ENCODE results near the gene RHO. TPM values are rescaled to one million over a fixed set of nuclear protein-coding genes. Genes with fewer than 3 reads are reported as not detected.
"Not testable (repeated sequence)": the region's sequence is repeated elsewhere in the genome, so short reads cannot be mapped to it uniquely, and the experiment has no call there.

The RHO gene
- total RNA-seq, 4 donors from 2014 or later, result not detected

DNA sequence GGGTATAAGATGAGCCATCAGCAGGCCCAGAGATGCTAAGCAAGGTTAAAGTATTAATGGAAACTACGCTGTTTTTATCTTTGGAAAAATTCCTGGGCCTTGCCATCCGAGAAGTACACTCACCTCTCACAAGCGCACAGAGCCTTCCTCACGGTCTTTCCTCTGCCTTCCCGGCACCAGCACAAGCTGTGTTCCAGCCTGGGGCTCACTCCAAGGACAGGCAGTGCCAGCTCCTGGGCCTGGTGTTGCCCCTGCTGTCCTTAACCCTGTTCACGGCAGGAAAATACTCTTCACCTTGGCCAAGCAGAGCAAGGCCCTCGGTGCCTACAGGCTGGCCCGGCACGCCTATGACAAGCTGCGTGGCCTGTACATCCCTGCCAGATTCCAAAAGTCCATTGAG is 14.3 kb upstream of the RHO start:
- TF ChIP-seq EP300 (IDR thresholded peaks at IDR 0.05) (no peak), POLR2AphosphoS5 (IDR thresholded peaks at IDR 0.05) (no peak), POLR2A (IDR thresholded peaks at IDR 0.05) (no peak)
- TF ChIP-seq, protein P1, sequence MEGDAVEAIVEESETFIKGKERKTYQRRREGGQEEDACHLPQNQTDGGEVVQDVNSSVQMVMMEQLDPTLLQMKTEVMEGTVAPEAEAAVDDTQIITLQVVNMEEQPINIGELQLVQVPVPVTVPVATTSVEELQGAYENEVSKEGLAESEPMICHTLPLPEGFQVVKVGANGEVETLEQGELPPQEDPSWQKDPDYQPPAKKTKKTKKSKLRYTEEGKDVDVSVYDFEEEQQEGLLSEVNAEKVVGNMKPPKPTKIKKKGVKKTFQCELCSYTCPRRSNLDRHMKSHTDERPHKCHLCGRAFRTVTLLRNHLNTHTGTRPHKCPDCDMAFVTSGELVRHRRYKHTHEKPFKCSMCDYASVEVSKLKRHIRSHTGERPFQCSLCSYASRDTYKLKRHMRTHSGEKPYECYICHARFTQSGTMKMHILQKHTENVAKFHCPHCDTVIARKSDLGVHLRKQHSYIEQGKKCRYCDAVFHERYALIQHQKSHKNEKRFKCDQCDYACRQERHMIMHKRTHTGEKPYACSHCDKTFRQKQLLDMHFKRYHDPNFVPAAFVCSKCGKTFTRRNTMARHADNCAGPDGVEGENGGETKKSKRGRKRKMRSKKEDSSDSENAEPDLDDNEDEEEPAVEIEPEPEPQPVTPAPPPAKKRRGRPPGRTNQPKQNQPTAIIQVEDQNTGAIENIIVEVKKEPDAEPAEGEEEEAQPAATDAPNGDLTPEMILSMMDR (IDR thresholded peaks at IDR 0.05), result no peak
- H3K4me1 ChIP-seq, result no peaks in the 10 kb centered on the region
- no peaks in the 10 kb centered on the region for H3K9me3 ChIP-seq
- no peak overlapping the region for H3K4me3 ChIP-seq
- H3K27me3 ChIP-seq, result no peaks in the 10 kb centered on the region
- peaks cover 83% of the 10 kb centered on the region for H3K36me3 ChIP-seq
- WGBS, result 83% methylated on average over 10 of the region's 10 CpGs
- H3K27ac ChIP-seq, result no peak overlapping the region
- DNase-seq (ENCODE audit: low spot score in 2 of 2), result no peak

DNA sequence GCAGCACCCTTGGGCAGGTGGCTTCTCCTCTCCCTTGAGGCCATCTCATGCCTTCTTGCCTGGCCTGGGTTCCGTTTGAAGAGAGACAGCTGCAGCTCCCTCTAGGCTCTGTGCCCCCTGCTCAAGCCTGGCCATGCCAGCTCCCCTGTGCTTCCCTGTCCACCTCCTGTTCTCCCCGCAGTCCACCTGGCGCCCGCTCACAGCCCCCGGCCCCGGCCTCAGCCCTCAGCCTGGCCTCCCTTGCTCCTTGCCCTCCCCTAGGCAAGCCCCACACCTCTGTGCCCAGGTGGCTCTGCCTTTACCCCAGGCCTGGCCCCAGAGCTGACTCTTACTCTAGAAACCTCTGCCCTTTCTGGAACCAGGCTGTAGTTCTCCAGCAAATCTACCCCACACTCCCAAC is 13.9 kb upstream of the RHO start:
- H3K4me3 ChIP-seq, result no peak overlapping the region
- TF ChIP-seq POLR2AphosphoS5 (IDR thresholded peaks at IDR 0.05) (no peak), EP300 (IDR thresholded peaks at IDR 0.05) (no peak), POLR2A (IDR thresholded peaks at IDR 0.05) (no peak)
- TF ChIP-seq, protein P1 (IDR thresholded peaks at IDR 0.05), result no peak
- peaks cover 87% of the 10 kb centered on the region for H3K36me3 ChIP-seq
- WGBS, result 98% methylated on average over 6 of the region's 6 CpGs
- H3K27me3 ChIP-seq, result no peaks in the 10 kb centered on the region
- H3K27ac ChIP-seq, result no peak overlapping the region
- H3K4me1 ChIP-seq, result no peaks in the 10 kb centered on the region
- no peak for DNase-seq (ENCODE audit: low spot score in 2 of 2)
- H3K9me3 ChIP-seq, result no peaks in the 10 kb centered on the region

DNA sequence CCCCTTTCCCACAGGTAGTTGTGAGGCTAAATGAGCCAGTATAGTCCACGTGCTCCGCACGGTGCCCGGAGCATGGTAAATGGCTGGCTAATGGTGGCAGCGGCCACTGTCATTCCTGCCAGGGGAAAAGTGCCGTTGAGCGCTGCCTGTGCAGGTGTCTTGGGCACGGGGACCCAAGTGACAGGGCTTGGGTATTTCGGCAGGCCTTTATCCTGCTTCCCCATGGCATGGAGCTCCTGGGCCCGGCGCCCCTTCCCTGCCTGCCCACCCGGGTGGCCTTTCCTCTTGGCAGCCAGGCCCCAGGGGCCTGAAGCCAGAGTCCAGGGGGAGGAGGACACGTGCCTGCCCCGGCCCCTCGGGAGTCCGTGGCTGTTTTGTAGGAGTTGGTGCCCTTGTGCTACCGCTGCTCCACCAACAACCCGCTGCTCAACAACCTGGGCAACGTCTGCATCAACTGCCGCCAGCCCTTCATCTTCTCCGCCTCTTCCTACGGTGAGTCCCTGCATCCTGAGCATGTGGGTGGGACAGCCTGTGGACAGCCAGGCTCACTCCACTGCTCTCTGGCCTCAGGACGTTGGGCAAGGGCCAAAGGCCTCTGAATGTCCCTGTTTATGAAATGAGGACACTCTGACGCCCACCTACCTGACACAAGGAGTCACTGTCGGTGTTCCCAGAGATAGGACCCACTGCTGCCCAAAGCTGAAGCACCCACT is 13.2 kb upstream of the RHO start:
- not testable (repeated sequence) for H3K9me3 ChIP-seq; H3K27me3 ChIP-seq; H3K4me1 ChIP-seq; H3K4me3 ChIP-seq; DNase-seq (ENCODE audit: low spot score in 2 of 2); H3K27ac ChIP-seq
- WGBS, result 93% methylated on average over 10 of the region's 25 CpGs
- H3K36me3 ChIP-seq, result peaks cover 84% of the 10 kb centered on the region

DNA sequence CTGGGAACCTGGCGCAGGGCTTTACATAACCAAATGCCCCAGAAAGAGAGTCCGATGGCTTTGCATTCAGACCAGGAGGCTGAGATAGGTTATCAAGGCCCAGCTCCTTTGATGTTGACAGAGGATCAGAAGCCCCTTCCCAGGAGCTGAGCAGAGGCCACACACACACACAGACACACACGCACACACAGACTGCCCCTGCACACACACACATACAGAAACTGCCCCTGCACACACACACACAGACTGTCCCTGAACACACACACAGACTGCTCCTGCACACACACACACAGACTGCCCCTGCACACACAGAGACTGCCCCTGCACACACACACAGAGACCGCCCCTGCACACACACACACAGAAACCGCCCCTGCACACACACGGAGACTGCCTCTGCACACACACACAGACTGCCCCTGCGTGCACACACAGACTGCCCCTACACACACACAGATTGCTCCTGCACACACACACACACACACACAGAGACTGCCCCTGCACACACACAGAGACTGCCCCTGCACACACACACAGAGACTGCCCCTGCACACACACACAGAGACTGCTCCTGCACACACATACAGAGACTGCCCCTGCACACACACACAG is 12.5 kb upstream of the RHO start:
- 74% methylated on average over 3 of the region's 7 CpGs for WGBS
- H3K27me3 ChIP-seq; H3K4me1 ChIP-seq; H3K4me3 ChIP-seq; H3K9me3 ChIP-seq; H3K27ac ChIP-seq; DNase-seq (ENCODE audit: low spot score in 2 of 2): not testable (repeated sequence)
- H3K36me3 ChIP-seq, result peaks cover 84% of the 10 kb centered on the region

DNA sequence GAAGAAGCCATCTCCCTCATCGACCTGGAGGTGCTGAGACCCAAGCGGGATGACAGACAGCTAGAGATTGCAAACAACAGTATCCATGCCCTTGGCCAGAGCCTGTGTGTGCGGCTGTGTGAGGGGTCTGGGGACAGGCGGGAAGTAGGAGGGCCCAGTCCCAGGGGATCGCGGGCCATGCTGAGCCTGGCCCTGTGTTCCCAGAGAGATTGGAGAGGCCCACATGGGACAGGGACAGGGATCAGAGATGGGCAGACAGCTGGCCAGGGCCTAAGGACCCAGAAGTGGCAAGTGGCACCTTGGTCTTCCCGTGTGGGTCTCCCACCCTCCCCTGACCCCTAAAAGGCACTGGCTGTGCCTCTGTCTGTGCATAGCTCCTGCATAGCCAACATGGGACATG is 10.9 kb upstream of the RHO start:
- H3K36me3 ChIP-seq, result peaks cover 70% of the 10 kb centered on the region
- DNase-seq (ENCODE audit: low spot score in 2 of 2), result no peak
- no peaks in the 10 kb centered on the region for H3K27me3 ChIP-seq
- H3K27ac ChIP-seq, result no peak overlapping the region
- no peak overlapping the region for H3K4me3 ChIP-seq
- no peak for TF ChIP-seq POLR2A (IDR thresholded peaks at IDR 0.05)
- TF ChIP-seq, protein P1 (IDR thresholded peaks at IDR 0.05), result no peak
- no peak for TF ChIP-seq POLR2AphosphoS5 (IDR thresholded peaks at IDR 0.05)
- no peak for TF ChIP-seq EP300 (IDR thresholded peaks at IDR 0.05)
- WGBS, result 89% methylated on average over 6 of the region's 7 CpGs
- no peaks in the 10 kb centered on the region for H3K9me3 ChIP-seq
- no peaks in the 10 kb centered on the region for H3K4me1 ChIP-seq

DNA sequence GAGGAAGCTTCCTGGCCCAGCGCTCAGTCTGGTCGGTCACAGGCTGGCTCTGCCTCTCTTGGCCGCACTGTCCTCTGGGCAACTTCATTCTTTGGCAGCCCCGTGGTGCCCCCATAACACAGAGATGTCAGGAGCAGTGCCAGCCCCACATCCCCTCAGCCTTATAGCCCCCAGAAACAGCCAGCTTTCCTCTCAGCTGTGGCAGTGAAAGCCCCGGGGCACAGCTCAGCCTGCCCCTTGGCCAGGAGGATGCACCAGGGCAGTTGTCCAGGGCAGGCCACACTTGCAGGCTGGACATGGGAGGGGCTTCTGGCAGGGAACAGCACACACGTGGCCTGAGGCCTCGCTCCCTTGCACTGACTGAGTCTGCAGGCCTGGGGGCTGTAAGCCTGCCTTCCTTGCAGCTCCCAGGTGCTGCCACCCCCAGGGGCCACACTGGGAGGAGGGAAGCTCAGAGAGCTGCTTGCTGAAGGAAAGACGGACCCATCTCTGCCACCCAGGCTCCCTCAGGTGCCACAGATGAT is 10.3 kb upstream of the RHO start:
- no peaks in the 10 kb centered on the region for H3K27me3 ChIP-seq

More for the DNA sequence above, 10.3 kb upstream of the RHO start:
- peaks cover 65% of the 10 kb centered on the region for H3K36me3 ChIP-seq
- H3K4me1 ChIP-seq, result no peaks in the 10 kb centered on the region
- H3K4me3 ChIP-seq, result no peak overlapping the region
- no peak overlapping the region for H3K27ac ChIP-seq
- 90% methylated on average over 6 of the region's 8 CpGs for whole genome bisulfite sequencing
- no peak for DNase-seq (ENCODE audit: low spot score in 2 of 2)
- H3K9me3 ChIP-seq, result no peaks in the 10 kb centered on the region
- TF ChIP-seq POLR2A (IDR thresholded peaks at IDR 0.05) (no peak), EP300 (IDR thresholded peaks at IDR 0.05) (no peak), POLR2AphosphoS5 (IDR thresholded peaks at IDR 0.05) (no peak)
- TF ChIP-seq, protein P1 (IDR thresholded peaks at IDR 0.05), result no peak
